AG04450 (cell line): Measurements from ENCODE around the gene ATG7. TPM values are rescaled to one million over a fixed set of nuclear protein-coding genes. Genes with fewer than 3 reads are reported as not detected.

Experiments used
- CTCF ChIA-PET: fragments of 300-600, 350-600 bp; formaldehyde crosslinking; extraction: SDS; loops from one replicate; lab custom pipeline; 2022; ENCODE audit warnings: antibody characterized with exemption, inconsistent platforms; lab: Charles Lee
- POLR2A ChIA-PET: fragments of 350-600 bp; formaldehyde crosslinking; extraction: SDS; loops from one replicate; lab custom pipeline; 2021; ENCODE audit warnings: antibody characterized with exemption, inconsistent platforms; lab: Yijun Ruan, JAX
- DNase-seq: peaks from one replicate; pipeline ENCODE4 v3.0.0-alpha.2; 2011; ENCODE audit warnings: low read depth, low spot score
- H3K27ac ChIP-seq: one replicate; pipeline ENCODE4 v1.5.1; 2012; ENCODE audit warnings: low read depth, low read length, control low read depth
- H3K27me3 ChIP-seq: one replicate; pipeline ENCODE4 v1.6.0; 2012; ENCODE audit warnings: low read length; ENCODE audit not compliant: control insufficient read depth, insufficient read depth
- H3K4me3 ChIP-seq: 2 replicates; pipeline ENCODE4 v1.5.1; 2011; ENCODE audit warnings: mild to moderate bottlenecking, low read depth, low read length, control low read depth
- H3K9me3 ChIP-seq: 2 replicates; pipeline ENCODE4 v1.5.1; 2012; ENCODE audit warnings: low read length; ENCODE audit not compliant: control insufficient read depth, insufficient read depth
- polyA plus RNA-seq: library from polyadenylated mRNA; depleted of rRNA; stranded (reverse); fragments of >200 nt; gene quantifications from 2 replicates; pipeline ENCODE4 v1.2.3, GENCODE V29; 2011
- TF ChIP-seq, protein P1 (sequence below): IDR thresholded peaks from 2 replicates; pipeline ENCODE4 v1.5.1; 2011; ENCODE audit warnings: low read depth, low read length, control low read depth, inconsistent platforms

Gene ATG7
- polyA plus RNA-seq, 1 experiment: 51.7 TPM

DNA sequence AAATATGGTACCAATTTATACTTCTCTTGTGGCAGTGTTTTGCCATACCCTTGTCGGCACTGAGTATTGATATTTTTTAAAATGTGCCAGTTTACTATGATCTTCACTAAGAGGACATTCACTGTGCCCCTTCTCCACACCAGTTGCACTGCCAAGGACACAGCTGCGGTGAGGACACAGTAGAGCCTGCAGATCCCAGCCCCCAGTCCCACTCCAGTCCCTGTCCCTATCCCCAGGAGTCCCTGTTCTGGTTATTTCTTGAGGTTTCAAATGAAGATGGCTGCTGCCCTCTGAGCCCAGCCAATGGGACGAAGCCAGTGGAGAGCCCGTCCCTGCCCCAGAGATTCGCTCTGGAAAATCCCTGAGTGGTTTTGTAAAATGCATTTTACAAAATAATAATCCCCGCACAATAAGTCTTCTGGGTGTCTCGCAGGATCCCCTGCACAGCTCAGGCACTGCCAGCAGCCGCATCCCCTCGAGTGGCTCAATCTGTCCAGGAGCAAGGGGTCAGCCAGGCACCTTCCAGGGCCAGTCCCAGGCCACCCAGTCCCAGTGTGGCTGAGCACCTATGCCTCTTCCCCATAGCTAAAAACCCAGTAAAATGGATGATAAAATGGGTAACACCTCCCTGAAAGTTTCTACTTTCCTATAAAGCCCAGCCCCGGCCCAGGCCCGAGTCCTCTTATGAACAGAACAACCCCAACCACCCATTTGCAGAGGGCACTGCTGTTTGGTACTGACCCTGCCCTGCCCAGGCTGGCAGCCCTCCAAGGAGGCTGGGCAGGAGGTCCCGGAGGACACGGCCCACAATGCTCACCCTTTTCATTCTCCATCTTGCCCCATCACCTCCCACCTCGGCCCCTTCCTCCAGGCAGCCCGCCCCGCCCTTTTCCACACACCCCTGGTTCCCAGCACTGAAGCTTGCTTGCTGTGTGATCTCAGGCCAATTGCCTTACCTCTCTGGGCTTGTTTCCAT is 280.4 kb downstream of the ATG7 start:
- no peak for DNase-seq
- TF ChIP-seq, protein P1, sequence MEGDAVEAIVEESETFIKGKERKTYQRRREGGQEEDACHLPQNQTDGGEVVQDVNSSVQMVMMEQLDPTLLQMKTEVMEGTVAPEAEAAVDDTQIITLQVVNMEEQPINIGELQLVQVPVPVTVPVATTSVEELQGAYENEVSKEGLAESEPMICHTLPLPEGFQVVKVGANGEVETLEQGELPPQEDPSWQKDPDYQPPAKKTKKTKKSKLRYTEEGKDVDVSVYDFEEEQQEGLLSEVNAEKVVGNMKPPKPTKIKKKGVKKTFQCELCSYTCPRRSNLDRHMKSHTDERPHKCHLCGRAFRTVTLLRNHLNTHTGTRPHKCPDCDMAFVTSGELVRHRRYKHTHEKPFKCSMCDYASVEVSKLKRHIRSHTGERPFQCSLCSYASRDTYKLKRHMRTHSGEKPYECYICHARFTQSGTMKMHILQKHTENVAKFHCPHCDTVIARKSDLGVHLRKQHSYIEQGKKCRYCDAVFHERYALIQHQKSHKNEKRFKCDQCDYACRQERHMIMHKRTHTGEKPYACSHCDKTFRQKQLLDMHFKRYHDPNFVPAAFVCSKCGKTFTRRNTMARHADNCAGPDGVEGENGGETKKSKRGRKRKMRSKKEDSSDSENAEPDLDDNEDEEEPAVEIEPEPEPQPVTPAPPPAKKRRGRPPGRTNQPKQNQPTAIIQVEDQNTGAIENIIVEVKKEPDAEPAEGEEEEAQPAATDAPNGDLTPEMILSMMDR: no peak
- H3K27me3 ChIP-seq: no peaks in the 10 kb centered on the region
- no peak overlapping the region for H3K4me3 ChIP-seq
- ChIA-PET POLR2A (interaction anchor here (0.9 to 1.1 kb wide), 2 partner anchors 16 to 45 kb away, joined by 3 read pairs; no protein-coding TSS in a partner anchor), CTCF (no interaction called here)
- H3K27ac ChIP-seq: no peak overlapping the region
- H3K9me3 ChIP-seq: no peaks in the 10 kb centered on the region; the same call in 1 of the 2 replicates

DNA sequence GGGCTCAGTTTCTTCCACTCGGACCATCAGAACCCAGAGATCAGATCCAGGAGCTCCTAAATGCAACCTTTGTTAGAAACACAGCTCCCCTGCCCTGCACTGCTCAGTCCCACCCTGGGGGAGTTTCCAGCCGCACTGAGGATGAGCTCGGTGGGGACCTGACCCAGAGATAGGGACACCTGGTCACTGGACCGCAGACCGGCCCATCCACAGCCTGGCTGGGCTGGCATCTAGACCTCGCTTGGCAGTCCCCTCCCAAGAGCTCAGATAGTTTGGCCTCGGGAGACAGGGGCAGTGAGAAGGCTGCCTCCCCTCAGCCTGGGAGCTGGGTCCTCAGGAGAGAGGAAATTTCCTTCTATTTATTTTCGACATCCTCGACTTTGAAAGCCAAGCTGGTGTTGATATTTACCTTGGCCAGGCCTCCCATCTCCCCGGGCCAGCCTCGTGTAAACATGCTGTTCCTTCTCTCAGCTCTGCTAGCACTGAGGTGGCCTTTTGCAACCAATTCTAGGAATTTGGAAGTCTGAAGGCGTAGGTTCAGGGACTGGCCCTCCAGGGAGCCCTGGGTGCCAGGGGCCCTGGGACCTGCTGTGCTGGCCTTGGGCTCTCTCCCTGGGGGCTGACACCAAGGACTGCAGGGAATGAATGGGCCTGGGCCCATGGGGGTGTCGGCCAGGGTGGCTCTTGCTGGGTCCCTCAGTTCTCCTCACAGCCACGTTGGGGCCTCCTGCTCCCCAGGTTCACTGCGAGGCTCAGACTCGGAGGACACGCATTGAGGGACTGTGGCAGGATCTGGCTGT is 281.4 kb downstream of the ATG7 start:
- Histone ChIP-seq H3K9me3 (no peaks in the 10 kb centered on the region; the same call in 1 of the 2 replicates), H3K4me3 (no peak overlapping the region), H3K27me3 (no peaks in the 10 kb centered on the region), H3K27ac (peak overlapping the region; percentile 52)
- ChIA-PET CTCF (interaction anchor here (2.2 kb wide), 1 partner anchor 174 kb away, joined by 7 read pairs; no protein-coding TSS in a partner anchor), POLR2A (interaction anchor here (0.6 to 1.1 kb wide), 5 partner anchors 9 to 76 kb away, joined by 3 to 5 read pairs (median 3); no protein-coding TSS in a partner anchor)
- TF ChIP-seq, protein P1: no peak
- no peak for DNase-seq

GRCh38 chr3:11554236-11554610 is 282.0 kb downstream of the ATG7 start:
- ChIA-PET POLR2A (interaction anchor here (0.6 to 1.1 kb wide), 4 partner anchors 9 to 76 kb away, joined by 3 to 5 read pairs (median 4); no protein-coding TSS in a partner anchor), CTCF (interaction anchor here (2.2 kb wide), 1 partner anchor 175 kb away, joined by 7 read pairs; no protein-coding TSS in a partner anchor)
- no peaks in the 10 kb centered on the region for H3K27me3 ChIP-seq
- H3K27ac ChIP-seq: peak overlapping the region; percentile 47
- H3K4me3 ChIP-seq: no peak overlapping the region
- no peaks in the 10 kb centered on the region; the same call in 1 of the 2 replicates for H3K9me3 ChIP-seq
- TF ChIP-seq, protein P1: no peak
- DNase-seq: no peak

DNA sequence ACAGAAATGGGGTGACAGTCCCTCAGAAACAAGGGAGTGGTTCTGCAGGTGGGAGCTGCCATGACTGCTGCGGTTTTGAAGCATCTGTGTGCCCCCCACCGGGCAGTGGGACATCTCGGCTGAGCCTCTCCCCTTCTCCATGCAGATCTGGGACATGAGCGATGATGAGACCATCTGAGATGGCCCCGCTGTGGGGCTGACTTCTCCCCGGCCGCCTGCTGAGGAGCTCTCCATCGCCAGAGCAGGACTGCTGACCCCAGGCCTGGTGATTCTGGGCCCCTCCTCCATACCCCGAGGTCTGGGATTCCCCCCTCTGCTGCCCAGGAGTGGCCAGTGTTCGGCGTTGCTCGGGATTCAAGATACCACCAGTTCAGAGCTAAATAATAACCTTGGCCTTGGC is 282.5 kb downstream of the ATG7 start:
- no peak overlapping the region for H3K4me3 ChIP-seq
- H3K27me3 ChIP-seq: no peaks in the 10 kb centered on the region
- no peaks in the 10 kb centered on the region; the same call in 1 of the 2 replicates for H3K9me3 ChIP-seq
- TF ChIP-seq, protein P1: no peak
- no peak for DNase-seq
- ChIA-PET POLR2A (no interaction called here), CTCF (interaction anchor here (2.2 kb wide), 1 partner anchor 175 kb away, joined by 7 read pairs; no protein-coding TSS in a partner anchor)
- H3K27ac ChIP-seq: no peak overlapping the region
